Activated CD4-positive, alpha-beta T cell treated with anti-CD3 and anti-CD28 coated beads, Interleukin-2, amount 50 U/mL, for 4 hours (primary cell): ENCODE measurements around the gene DISP3.

Experiments used
- DNase-seq, 2 experiments: peaks; one replicate each; pipeline ENCODE4 v3.0.0-alpha.2; 2020

Gene DISP3

GRCh38 chr1:11518016-11518701 is 39.2 kb downstream of the DISP3 start:
- DNase-seq: no peak

DNA sequence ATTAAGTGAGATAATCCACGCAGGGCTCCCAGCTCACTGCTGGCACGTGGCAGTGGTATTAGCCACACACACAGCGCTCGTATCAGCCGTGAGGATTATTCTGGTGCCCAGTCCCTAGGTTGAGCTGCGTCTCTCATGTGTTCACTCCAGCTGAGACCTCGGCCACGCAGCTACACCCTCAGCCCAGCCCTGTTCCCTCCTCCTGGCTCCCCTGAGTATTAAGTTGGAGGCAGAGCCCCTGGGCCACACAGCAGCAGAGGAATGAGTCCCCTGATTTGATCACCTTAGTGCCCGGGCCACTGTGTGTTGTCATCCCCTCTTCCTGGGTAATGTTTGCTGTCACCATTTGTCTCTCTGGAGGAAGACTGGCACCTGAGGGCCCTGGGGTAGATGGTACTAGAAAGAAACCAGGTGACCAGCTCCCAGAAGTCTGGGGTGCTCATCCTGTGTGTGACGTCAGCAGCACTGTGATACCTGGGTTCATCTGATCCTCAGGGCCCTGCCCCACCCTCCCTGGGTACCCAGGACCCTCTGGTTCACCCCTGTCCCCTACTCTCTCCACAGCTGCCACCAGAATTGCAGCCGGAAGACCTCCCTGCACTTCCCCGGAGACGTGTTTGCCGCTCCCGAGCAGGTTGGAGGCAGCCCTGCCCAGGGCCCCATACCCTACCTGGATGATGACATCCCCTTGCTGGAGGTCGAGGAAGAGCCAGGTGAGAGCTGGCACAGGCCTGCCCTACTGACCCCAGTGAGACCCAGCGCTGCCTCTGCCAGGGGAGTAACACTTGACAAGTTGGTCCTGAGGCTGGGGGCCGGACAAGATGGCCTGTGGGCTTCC is 40.1 kb downstream of the DISP3 start:
- DNase-seq: no peak

- no peak for DNase-seq
Measured at GRCh38 chr1:11519629-11520031, 40.7 kb downstream of the DISP3 start.

- no peak for DNase-seq
Measured at GRCh38 chr1:11520531-11521233, 41.7 kb downstream of the DISP3 start.

GRCh38 chr1:11521582-11522399 is 42.8 kb downstream of the DISP3 start:
- DNase-seq: no peak

- DNase-seq: no peak
Measured at GRCh38 chr1:11522400-11523235, 43.7 kb downstream of the DISP3 start.

- no peak for DNase-seq
Measured at GRCh38 chr1:11523261-11523660, 44.3 kb downstream of the DISP3 start.

GRCh38 chr1:11523746-11524464 is 45.0 kb downstream of the DISP3 start:
- DNase-seq: no peak

DNA sequence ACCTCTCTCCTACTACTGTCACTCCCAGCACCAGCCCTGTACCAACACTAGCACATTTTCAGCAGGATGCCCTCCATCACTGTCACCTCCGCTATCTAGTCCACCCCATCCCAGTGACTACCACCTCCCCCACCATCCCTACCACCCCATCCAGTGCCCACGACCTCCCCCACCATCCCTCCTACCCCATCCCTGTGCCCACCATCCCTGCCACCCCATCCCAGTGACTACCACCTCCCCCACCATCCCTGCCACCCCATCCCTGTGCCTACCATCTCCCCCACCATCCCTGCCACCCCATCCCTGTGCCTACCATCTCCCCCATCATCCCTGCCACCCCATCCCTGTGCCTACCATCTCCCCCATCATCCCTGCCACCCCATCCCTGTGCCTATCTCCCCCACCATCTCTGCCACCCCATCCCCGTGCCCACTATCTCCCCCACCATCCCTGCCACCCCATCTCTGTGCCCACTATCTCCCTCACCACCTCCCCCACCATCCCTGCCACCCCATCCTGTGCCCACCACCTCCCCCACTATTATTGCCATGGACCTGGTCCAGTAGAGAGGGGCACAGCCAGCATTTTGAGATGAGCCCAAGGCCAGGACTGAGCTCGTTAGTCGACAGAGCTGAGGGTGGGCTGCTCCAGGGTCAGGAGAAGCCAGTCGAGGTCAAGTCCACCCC is 45.7 kb downstream of the DISP3 start:
- no peak for DNase-seq

DNA sequence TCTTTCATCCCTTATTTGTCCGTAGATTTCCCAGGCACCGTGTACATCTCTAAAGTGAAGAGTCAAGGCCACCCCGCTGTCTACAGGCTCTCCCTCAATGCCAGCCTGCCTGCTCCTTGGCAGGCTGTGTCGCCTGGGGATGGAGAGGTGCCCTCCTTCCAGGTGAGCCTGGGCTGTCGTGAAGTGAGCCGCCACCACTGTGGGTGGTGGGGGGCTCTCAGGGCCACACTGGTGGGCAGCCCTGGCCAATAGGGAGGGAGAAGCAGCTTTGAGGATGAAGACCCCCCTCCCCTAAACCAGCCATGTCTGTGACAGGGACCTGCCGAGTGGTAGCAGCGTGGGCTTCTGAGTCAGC is 46.2 kb downstream of the DISP3 start:
- no peak for DNase-seq

DNA sequence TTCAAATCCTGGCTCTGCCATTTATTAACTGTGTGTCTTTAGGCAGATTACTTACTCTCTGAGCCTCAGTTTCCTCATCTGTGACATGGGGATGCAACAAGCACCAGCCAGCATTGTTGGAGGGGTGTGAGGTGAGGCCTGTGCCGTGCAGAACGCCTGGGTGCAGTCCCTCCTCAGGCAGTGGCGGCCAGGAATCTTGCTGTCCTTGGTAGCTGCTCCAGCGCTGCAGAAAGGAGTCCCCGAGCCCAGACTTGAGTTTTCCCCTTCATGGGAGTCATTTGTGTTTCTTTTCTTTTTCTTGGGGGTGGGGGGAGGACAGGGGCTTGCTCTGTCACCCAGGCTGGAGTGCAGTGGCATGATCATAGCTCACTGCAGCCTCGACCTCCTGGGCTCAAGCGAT is 46.6 kb downstream of the DISP3 start:
- no peak for DNase-seq

DNA sequence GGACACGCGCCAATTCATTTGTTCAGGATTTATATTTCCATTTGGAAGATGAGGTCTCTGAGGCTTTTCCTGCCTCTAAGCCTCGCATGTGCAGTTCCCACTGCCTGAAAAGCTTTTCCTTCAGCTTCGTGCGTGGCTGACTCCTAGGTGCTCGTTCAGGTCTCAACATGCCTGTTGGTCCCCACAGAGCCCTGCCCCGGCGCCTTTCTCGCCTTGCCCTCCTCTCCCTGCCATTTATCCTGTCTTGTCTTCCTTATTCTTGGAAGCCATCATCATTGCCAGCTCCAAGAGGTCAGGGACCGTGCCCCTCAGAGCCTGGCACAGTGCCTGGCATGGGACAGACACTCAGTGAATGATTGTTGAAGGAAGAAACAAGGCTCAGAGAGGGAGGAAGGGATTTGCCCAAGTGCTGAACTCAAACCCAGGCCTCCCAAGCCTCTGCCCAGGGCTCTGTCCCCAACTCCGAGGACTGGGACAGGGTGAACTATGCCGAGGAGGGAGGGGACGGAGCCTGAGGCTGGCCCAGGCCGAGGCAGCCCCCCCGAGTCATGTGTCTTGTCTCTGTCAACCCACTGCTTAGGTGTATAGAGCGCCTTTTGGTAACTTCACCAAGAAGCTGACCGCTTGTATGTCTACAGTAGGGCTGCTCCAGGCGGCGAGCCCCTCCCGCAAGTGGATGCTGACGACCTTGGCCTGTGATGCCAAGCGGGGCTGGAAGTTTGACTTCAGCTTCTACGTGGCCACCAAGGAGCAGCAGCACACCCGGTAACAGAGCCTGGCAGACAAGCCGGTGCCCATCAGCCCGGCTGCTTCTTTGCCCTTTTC is 47.3 kb downstream of the DISP3 start:
- DNase-seq: no peak

- no peak for DNase-seq
Measured at GRCh38 chr1:11527541-11528452, 48.8 kb downstream of the DISP3 start.

GRCh38 chr1:11528611-11529261 is 49.8 kb downstream of the DISP3 start:
- DNase-seq: no peak

DNA sequence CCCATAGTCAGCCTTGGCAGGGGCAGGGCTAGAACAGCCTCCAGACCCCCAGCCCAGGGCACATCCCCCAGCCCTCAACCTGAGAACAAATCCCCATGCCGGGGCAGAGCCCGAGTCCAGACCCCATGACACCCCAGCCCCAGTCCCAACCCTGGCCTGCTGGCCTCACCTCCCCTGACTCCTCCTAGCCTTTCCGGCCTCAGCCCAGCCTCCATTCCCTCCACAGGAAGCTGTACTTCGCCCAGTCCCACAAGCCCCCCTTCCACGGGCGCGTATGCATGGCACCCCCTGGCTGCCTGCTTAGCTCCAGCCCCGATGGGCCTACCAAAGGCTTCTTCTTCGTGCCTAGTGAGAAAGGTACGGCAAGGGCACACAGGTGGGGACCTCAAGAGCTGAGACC is 50.4 kb downstream of the DISP3 start:
- DNase-seq: no peak

- DNase-seq: no peak
Measured at GRCh38 chr1:11529763-11530730, 51.1 kb downstream of the DISP3 start.
